HG03196 (cell line): Measurements from ENCODE around the gene KCNMB2.
"Not testable (repeated sequence)": the region's sequence is repeated elsewhere in the genome, so short reads cannot be mapped to it uniquely, and the experiment has no call there.

ENCODE experiments used
- ATAC-seq: cut with Tn5 transposase; IDR thresholded peaks from one replicate; pipeline ENCODE4 v1.9.1; 2021; ENCODE audit not compliant: unreplicated experiment

The KCNMB2 gene

GRCh38 chr3:178518660-178519396, 17.4 kb upstream of the KCNMB2 start:
- ATAC-seq = peak; percentile 83

GRCh38 chr3:178519701-178520100, 16.5 kb upstream of the KCNMB2 start:
- ATAC-seq = no peak

GRCh38 chr3:178520451-178520850, 15.8 kb upstream of the KCNMB2 start:
- no peak for ATAC-seq

- ATAC-seq = no peak
Observed at GRCh38 chr3:178522200-178523052, 13.8 kb upstream of the KCNMB2 start.

GRCh38 chr3:178525251-178525650, 11.0 kb upstream of the KCNMB2 start:
- no peak for ATAC-seq

- ATAC-seq = no peak
Observed at GRCh38 chr3:178526291-178526690, 9.9 kb upstream of the KCNMB2 start.

- ATAC-seq = no peak
Observed at GRCh38 chr3:178527981-178528380, 8.3 kb upstream of the KCNMB2 start.

- ATAC-seq = no peak
Observed at GRCh38 chr3:178529606-178530225, 6.5 kb upstream of the KCNMB2 start.

GRCh38 chr3:178532476-178532875, 3.8 kb upstream of the KCNMB2 start:
- no peak for ATAC-seq

- no peak for ATAC-seq
Observed at GRCh38 chr3:178537122-178537705, 978 bp downstream of the KCNMB2 start.

GRCh38 chr3:178538056-178538455, 1.8 kb downstream of the KCNMB2 start:
- ATAC-seq = no peak

- no peak for ATAC-seq
Observed at GRCh38 chr3:178540184-178540583, 3.9 kb downstream of the KCNMB2 start.

GRCh38 chr3:178545337-178545736, 9.1 kb downstream of the KCNMB2 start:
- no peak for ATAC-seq

- no peak for ATAC-seq
Observed at GRCh38 chr3:178546079-178546478, 9.8 kb downstream of the KCNMB2 start.

- not testable (repeated sequence) for ATAC-seq
Observed at GRCh38 chr3:178549426-178549825, 13.2 kb downstream of the KCNMB2 start.

GRCh38 chr3:178551916-178552321, 15.7 kb downstream of the KCNMB2 start:
- ATAC-seq = no peak

- ATAC-seq = no peak
Observed at GRCh38 chr3:178558637-178559036, 22.4 kb downstream of the KCNMB2 start.

- ATAC-seq = no peak
Observed at GRCh38 chr3:178560759-178561158, 24.5 kb downstream of the KCNMB2 start.

- ATAC-seq = no peak
Observed at GRCh38 chr3:178561239-178561638, 25.0 kb downstream of the KCNMB2 start.

- no peak for ATAC-seq
Observed at GRCh38 chr3:178562143-178562946, 26.1 kb downstream of the KCNMB2 start.

- no peak for ATAC-seq
Observed at GRCh38 chr3:178562947-178563232, 26.7 kb downstream of the KCNMB2 start.
